Stomach smooth muscle (tissue), 2 donors: Measurements from ENCODE around the gene ETFA.

ENCODE experiments used
- H3K27ac ChIP-seq: one replicate; pipeline ENCODE4 v1.7.0; 2013; ENCODE audit warnings: mild to moderate bottlenecking, low read length, inconsistent platforms
- H3K27me3 ChIP-seq, 2 donors: one replicate each; pipeline ENCODE4 v1.7.0; 2013; ENCODE audit warnings: low read length in 2 of 2; ENCODE audit not compliant: insufficient read depth in 2 of 2, control insufficient read depth in 1 of 2
- H3K36me3 ChIP-seq, 2 donors: one replicate each; pipeline ENCODE4 v1.7.0; 2013; ENCODE audit warnings: low read length in 2 of 2; ENCODE audit not compliant: control insufficient read depth in 2 of 2, insufficient read depth in 2 of 2
- H3K4me1 ChIP-seq: one replicate; pipeline ENCODE4 v1.7.0; 2013; ENCODE audit warnings: low read length; ENCODE audit not compliant: control insufficient read depth, insufficient read depth
- H3K4me3 ChIP-seq, 2 donors: one replicate each; pipeline ENCODE4 v1.7.0; 2013; ENCODE audit warnings: low read length in 2 of 2
- H3K9ac ChIP-seq, 2 donors: one replicate each; pipeline ENCODE4 v1.7.0; 2013; ENCODE audit warnings: low read length in 2 of 2, mild to moderate bottlenecking in 1 of 2
- H3K9me3 ChIP-seq, 2 donors: one replicate each; pipeline ENCODE4 v1.7.0; 2013; ENCODE audit warnings: low read length in 2 of 2; ENCODE audit not compliant: control insufficient read depth in 2 of 2
- donor health status: healthy.
- donor health status: Pancreatic carcinoma.

ETFA gene

DNA sequence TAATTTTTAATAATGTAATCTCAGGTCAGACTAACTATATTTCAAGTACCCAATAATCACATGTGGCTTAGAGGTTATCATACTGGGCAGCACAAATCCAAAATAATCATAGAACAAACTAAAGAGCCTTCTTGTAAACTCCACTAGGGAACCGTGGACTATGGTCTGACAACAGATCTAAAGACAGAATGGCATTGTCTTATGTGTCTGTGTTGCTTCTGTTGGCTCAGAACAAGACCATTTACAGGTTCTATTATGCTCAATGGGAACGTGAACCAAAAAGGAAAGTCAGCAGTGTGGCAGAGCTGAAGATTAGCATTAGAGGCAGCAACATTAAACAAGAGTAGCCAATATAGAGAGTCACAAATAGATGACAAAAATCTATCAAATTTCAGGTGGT, 74.9 kb downstream of the ETFA start:
- Histone ChIP-seq H3K9me3 (no peaks in the 10 kb centered on the region), H3K9ac (no peak overlapping the region), H3K4me1 (no peaks in the 10 kb centered on the region), H3K4me3 (no peak overlapping the region), H3K27ac (no peak overlapping the region), H3K27me3 (no peaks in the 10 kb centered on the region), H3K36me3 (no peaks in the 10 kb centered on the region)

DNA sequence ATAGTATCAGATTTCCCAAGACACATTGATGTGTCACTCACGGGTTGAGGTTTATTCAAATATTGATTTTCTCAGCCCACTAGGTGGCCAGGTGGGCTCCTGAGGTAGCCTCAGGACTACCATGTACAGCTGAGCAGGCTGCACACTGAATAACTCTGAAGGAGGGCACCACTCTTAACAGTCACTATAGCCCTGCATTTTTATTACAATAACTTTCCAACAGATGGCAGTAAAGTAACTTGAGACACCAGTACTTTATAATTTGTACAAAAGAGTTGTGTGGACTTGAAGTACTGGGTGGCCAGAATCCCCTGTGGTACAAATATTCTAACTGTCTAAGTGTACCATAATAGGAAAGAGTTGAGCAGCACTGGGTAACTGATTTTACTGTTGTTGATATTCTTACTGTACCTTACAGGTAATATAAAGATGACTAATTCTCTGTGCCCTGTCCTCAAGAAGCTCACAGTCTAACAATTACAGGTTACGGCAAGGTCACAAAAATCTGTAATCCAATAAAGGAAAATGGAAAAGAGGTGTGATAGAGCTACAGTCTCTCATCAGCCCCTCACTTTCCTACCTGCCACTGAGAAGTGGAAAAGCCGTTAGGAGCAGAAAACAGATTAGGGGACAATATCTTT, 76.0 kb downstream of the ETFA start:
- H3K9me3 ChIP-seq = no peaks in the 10 kb centered on the region
- no peaks in the 10 kb centered on the region for H3K27me3 ChIP-seq
- no peak overlapping the region for H3K4me3 ChIP-seq
- no peak overlapping the region for H3K9ac ChIP-seq
- H3K4me1 ChIP-seq = no peaks in the 10 kb centered on the region
- peaks cover 2 to 5% of the 10 kb centered on the region in 2 donors for H3K36me3 ChIP-seq
- H3K27ac ChIP-seq = no peak overlapping the region

DNA sequence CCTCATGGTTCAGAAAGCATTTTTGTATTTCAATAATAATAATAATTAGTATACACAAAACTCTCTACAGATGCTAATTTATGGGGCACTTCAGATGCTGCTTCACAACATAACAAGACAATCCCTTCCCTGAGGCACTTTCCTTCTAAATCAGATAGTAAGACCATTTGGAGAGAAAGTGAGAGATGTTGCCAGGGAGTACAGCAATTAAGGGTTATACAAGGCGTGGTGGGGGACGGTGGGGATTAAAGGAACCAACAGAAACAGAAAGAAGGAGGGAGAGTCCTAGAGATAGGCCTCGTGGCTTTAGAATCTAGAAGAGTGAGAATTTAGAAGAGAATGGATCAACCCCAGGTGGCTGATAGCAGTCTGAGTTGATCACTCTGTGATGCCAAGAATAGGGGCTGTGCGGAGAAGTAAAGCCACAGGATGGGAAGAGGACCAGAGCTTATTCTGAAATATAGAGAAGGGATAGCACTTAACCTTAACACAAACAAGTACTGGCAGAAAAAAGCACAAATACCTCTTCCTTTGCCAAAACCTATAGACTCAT, 76.9 kb downstream of the ETFA start:
- no peaks in the 10 kb centered on the region for H3K27me3 ChIP-seq
- no peak overlapping the region for H3K9ac ChIP-seq
- H3K4me1 ChIP-seq = no peaks in the 10 kb centered on the region
- H3K4me3 ChIP-seq = no peak overlapping the region
- H3K27ac ChIP-seq = no peak overlapping the region
- peaks cover 2 to 8% of the 10 kb centered on the region in 2 donors for H3K36me3 ChIP-seq
- H3K9me3 ChIP-seq = no peaks in the 10 kb centered on the region

- no peak overlapping the region for H3K27ac ChIP-seq
- no peak overlapping the region for H3K4me3 ChIP-seq
- no peaks in the 10 kb centered on the region for H3K27me3 ChIP-seq
- peaks cover 2 to 13% of the 10 kb centered on the region in 2 donors for H3K36me3 ChIP-seq
- H3K9me3 ChIP-seq = no peaks in the 10 kb centered on the region
- no peak overlapping the region for H3K9ac ChIP-seq
- no peaks in the 10 kb centered on the region for H3K4me1 ChIP-seq
Observed at GRCh38 chr15:76233921-76234320, 77.3 kb downstream of the ETFA start.

DNA sequence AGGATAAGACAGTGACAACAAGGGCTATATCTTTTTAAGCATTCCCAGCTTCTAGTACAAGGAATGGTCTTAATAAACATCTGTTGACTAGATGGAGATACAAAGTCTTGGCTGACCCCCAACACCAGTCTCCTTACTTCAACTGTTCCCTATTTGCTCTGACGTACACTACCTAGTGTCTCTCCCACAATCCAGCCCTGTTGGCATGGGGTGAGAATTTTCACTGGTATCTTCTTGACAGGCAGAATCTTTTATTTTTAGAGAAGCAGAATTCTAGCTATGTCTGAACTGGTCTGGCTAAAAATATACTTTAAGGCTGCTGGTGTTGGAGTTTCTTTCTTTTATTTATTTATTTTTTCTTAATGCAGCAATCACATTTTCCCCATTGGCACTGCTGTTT, 82.0 kb downstream of the ETFA start:
- Histone ChIP-seq H3K9ac (no peak overlapping the region), H3K36me3 (peaks cover 10 to 21% of the 10 kb centered on the region in 2 donors), H3K27me3 (no peaks in the 10 kb centered on the region), H3K4me3 (no peak overlapping the region), H3K27ac (no peak overlapping the region), H3K9me3 (no peaks in the 10 kb centered on the region), H3K4me1 (no peaks in the 10 kb centered on the region)

DNA sequence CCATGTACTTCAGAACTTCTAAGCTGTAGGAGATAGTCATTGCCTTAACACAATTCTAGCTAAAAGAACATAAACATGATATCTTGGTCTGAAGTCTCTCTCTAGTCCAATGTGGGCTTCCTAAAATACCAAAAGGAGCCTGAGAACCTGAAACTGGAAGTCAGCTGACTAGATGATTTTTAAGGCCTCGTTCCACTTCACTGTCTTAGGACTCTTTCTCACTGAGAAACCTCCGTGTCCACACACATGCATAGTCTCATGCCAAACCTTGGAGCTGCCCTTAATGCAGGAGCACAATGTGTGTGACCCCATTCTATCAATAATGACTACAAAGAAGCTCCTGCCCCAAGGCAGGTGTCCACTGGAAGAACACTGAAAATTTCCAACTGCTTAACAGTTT, 87.7 kb downstream of the ETFA start:
- Histone ChIP-seq H3K9ac (no peak overlapping the region), H3K36me3 (peaks cover 9 to 14% of the 10 kb centered on the region in 2 donors), H3K27ac (no peak overlapping the region), H3K4me1 (no peaks in the 10 kb centered on the region), H3K4me3 (no peak overlapping the region), H3K27me3 (no peaks in the 10 kb centered on the region), H3K9me3 (no peaks in the 10 kb centered on the region)

GRCh38 chr15:76222159-76222558, 89.1 kb downstream of the ETFA start:
- no peak overlapping the region for H3K9ac ChIP-seq
- H3K4me3 ChIP-seq = no peak overlapping the region
- H3K36me3 ChIP-seq = peaks cover 12 to 14% of the 10 kb centered on the region in 2 donors
- H3K4me1 ChIP-seq = peaks cover 3% of the 10 kb centered on the region
- H3K27me3 ChIP-seq = no peaks in the 10 kb centered on the region
- H3K9me3 ChIP-seq = no peaks in the 10 kb centered on the region
- no peak overlapping the region for H3K27ac ChIP-seq

DNA sequence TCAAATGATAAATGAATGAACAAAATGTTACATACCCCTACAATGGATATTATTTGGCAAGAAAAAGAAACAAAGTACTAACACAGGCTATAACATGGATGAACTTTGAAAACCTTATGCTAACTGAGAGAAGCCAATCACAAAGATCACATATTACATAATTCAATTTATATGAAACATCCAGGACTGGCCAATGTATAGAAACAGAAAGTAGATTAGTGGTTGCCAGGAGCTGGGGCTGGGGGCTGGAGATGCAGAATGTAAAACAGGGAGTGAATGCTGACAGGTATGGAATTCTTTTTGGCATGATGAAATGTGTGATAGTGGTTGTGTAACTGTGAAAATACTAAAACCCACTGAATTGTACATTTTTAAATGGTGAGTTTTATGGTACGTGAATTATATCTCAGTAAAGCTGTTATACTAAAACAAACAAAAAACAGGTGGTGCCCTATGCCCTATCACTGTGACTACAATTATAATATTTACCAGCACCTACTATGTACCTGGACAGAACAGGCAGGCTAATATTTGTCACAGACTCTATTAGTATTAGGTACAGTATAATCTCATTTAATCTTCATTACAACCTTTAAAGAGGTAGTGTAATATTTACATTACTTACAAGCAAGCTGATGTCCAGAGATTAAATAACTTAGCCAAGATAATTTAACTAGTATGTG, 90.0 kb downstream of the ETFA start:
- peaks cover 12 to 14% of the 10 kb centered on the region in 2 donors for H3K36me3 ChIP-seq
- no peak overlapping the region for H3K27ac ChIP-seq
- no peaks in the 10 kb centered on the region for H3K27me3 ChIP-seq
- peaks cover 3% of the 10 kb centered on the region for H3K4me1 ChIP-seq
- H3K9ac ChIP-seq = no peak overlapping the region
- H3K9me3 ChIP-seq = no peaks in the 10 kb centered on the region
- no peak overlapping the region for H3K4me3 ChIP-seq

- H3K27ac ChIP-seq = no peak overlapping the region
- no peak overlapping the region for H3K4me3 ChIP-seq
- H3K4me1 ChIP-seq = peaks cover 3% of the 10 kb centered on the region
- no peaks in the 10 kb centered on the region for H3K27me3 ChIP-seq
- H3K9ac ChIP-seq = no peak overlapping the region
- peaks cover 24 to 26% of the 10 kb centered on the region in 2 donors for H3K36me3 ChIP-seq
- no peaks in the 10 kb centered on the region for H3K9me3 ChIP-seq
Observed at GRCh38 chr15:76217882-76218217, 93.4 kb downstream of the ETFA start.

DNA sequence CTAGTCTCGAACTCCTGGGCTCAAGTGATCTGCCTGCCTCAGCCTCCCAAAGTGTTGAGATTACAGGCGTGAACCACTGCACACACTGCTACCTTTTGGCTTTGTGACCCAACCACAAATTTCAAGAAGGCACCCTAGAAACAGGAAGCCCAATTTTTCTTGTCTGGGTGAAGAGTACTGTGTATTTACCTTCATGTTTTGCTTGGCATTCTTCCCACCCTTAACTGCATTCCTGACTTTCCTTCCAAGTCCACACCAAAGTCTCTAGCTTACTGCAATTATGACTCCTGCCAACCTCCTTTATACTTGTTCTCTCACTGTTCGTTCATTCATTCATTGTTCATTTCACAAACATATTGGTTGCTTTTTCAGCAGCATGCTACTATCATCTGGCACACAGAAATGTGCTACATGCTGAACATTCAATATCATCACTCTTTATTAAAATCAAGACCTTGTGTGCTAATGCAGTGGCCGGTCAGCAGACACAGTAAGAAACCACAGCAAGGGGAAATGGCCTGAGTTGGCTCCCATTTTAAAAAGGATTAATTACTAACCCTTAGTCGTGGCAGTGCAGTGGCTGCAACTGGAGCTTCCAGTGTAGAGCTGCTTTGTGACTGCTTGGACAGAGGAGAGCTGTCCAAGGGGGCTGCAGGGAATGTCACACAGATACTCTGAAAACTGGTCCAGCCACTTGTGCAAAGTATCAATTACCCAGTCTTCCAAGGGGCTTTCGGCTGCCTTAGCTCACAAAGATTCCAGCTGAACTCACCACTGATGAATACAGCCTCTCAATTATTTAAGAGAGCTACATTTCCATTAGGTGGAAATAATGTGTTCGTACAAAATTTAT, 94.0 kb downstream of the ETFA start:
- Histone ChIP-seq H3K9ac (no peak overlapping the region), H3K27me3 (no peaks in the 10 kb centered on the region), H3K9me3 (no peaks in the 10 kb centered on the region), H3K4me3 (no peak overlapping the region), H3K27ac (no peak overlapping the region), H3K4me1 (peaks cover 3% of the 10 kb centered on the region), H3K36me3 (peaks cover 24 to 29% of the 10 kb centered on the region in 2 donors)
